Right lobe of liver (tissue), 6 donors: ENCODE measurements around the gene ACSF2. TPM values are rescaled to one million over a fixed set of nuclear protein-coding genes. Genes with fewer than 3 reads are reported as not detected.

ENCODE experiments used
- ATAC-seq, 4 donors: fragments of 200-7000 bp; cut with Tn5 transposase; one replicate each; pipeline ENCODE4 v1.9.1; 2020; ENCODE audit warnings: mild to moderate bottlenecking in 4 of 4, moderate library complexity in 4 of 4
- DNase-seq, 3 donors: peaks; one replicate each; pipeline ENCODE4 v3.0.0-alpha.2; 2020
- H3K27ac ChIP-seq, 3 donors: fragments of 200-600 bp; one replicate each; pipeline ENCODE4 v1.8.0; 2022
- H3K27me3 ChIP-seq, 2 donors: fragments of 200-600 bp; one replicate each; pipeline ENCODE4 v1.8.0; 2022
- H3K36me3 ChIP-seq, 4 donors: fragments of 200-600 bp; sonication (generic) in 1 of 4; one replicate each; pipeline versions ENCODE4 v1.5.1 to v1.8.0; 2017 to 2022; ENCODE audit warnings: control low read depth in 1 of 4
- H3K4me1 ChIP-seq, 4 donors: fragments of 200-600 bp; sonication (generic) in 1 of 4; one replicate each; pipeline versions ENCODE4 v1.5.1 to v1.8.0; 2017 to 2022; ENCODE audit warnings: control low read depth in 1 of 4
- H3K4me3 ChIP-seq, 3 donors: fragments of 200-600 bp; one replicate each; pipeline ENCODE4 v1.8.0; 2022
- H3K9me3 ChIP-seq, 4 donors: fragments of 200-600 bp; sonication (generic) in 1 of 4; one replicate each; pipeline versions ENCODE4 v1.5.1 to v1.8.0; 2017 to 2022; ENCODE audit warnings: control low read depth in 1 of 4
- CTCF ChIP-seq, 4 donors: fragments of 200-600 bp in 3 of 4; fragments of 450-650 bp in 1 of 4; IDR thresholded peaks; one replicate each; pipeline versions ENCODE4 v1.5.1 to v1.8.0; 2016 to 2022; ENCODE audit warnings: antibody characterized with exemption in 4 of 4, mild to moderate bottlenecking in 2 of 4
- POLR2A ChIP-seq: fragments of 450-650 bp; IDR thresholded peaks from one replicate; pipeline ENCODE4 v1.6.1; 2017; ENCODE audit warnings: antibody characterized with exemption, mild to moderate bottlenecking
- WGBS: methylation state at CpG from one replicate; pipeline ENCODE4 v1.1.6; 2018; ENCODE audit warnings: low coverage, low lambda C conversion rate; ENCODE audit not compliant: insufficient coverage; ENCODE audit errors: missing lambda C conversion rate; 5-methylcytosine and 5-hydroxymethylcytosine counted together
- intact Hi-C, 2 donors: fragments of 100-400 bp; cut with DNase I; formaldehyde crosslinking; loops; one replicate each; pipeline versions ENCODE4 v1.11.2 to v1.14.1; 2022
- total RNA-seq, 6 experiments: library from RNA; depleted of rRNA in 2 of 6; stranded (reverse); fragments of >200 nt in 2 of 6; fragmentation: NEBNext Ultra II Directional in 3 of 6; extraction: Animal tissue kit (Norgen Biotek cat#: 25700) in 3 of 6; gene quantifications; one replicate each; pipeline versions ENCODE4 v1.1.0 to v1.2.4, GENCODE V29; 2016 to 2023
- donor health status: DM: no; HTN: yes; CAD: no.
- donor health status: DM: no; HTN: no; CAD: no.
- donor health status: DM: no; HTN: no; CAD: no.
- donor health status: DM: no; HTN: yes; CAD: no.
- donor health status: DM: no; HTN: yes; CAD: no.

ACSF2 gene
- total RNA-seq, 6 experiments from 2014 or later: 25.1 to 60.9 (median 36.9) TPM

- no peaks in the 10 kb centered on the region for H3K27me3 ChIP-seq
- DNase-seq: no peak
- no peaks in the 10 kb centered on the region for H3K9me3 ChIP-seq
- no peak overlapping the region for H3K4me3 ChIP-seq
- H3K36me3 ChIP-seq: peaks cover 0 to 21% (median 8%) of the 10 kb centered on the region in 4 donors
- intact Hi-C loops: loop anchor here in 1 of 2 donors (10.0 kb wide), 1 partner anchor 133 kb away; no protein-coding TSS in a partner anchor
- TF ChIP-seq POLR2A: no peak
- TF ChIP-seq CTCF (IDR thresholded peaks at IDR 0.05): no peak
- peaks cover 0 to 4% (median 2%) of the 10 kb centered on the region in 4 donors for H3K4me1 ChIP-seq
- WGBS: 91% methylated on average over 5 of the region's 17 CpGs
- H3K27ac ChIP-seq: no peak overlapping the region
- no peak for ATAC-seq
Observed at GRCh38 chr17:50487213-50488096, 61.4 kb downstream of the ACSF2 start.

DNA sequence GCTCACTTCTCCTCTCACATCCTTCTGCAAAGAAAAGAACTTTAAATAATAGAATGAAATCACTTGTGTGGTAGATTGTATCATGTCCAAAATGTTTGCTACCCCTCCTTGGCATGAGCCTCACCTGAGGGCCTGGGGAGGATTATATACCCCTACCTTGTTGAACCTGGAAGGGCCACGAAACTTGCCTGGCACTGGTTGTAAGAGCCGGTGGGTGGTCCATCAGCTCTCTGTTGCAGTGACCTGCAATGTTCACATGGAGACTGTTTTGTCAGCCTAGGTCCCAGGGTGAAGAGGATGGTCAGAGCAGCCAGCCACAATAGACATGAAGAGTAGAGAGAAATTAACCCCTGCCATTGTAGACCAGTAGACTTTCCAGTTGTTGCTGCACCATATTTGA lies 62.9 kb downstream of the ACSF2 start:
- H3K9me3 ChIP-seq: no peaks in the 10 kb centered on the region

GRCh38 chr17:50491505-50491904 lies 65.5 kb downstream of the ACSF2 start:
- no peak for DNase-seq
- Histone ChIP-seq H3K9me3 (no peaks in the 10 kb centered on the region), H3K36me3 (no peaks in the 10 kb centered on the region), H3K4me3 (no peak overlapping the region), H3K4me1 (no peaks in the 10 kb centered on the region), H3K27me3 (no peaks in the 10 kb centered on the region), H3K27ac (no peak overlapping the region)
- WGBS: 21% methylated on average over 1 of the region's 1 CpG
- intact Hi-C loops: no loop called here
- no peak for ATAC-seq
- no peak for TF ChIP-seq CTCF (IDR thresholded peaks at IDR 0.05)
- TF ChIP-seq POLR2A: no peak

More for the DNA sequence above, 62.9 kb downstream of the ACSF2 start:
- peaks cover 0 to 16% (median 8%) of the 10 kb centered on the region in 4 donors for H3K36me3 ChIP-seq
- H3K4me3 ChIP-seq: no peak overlapping the region
- ATAC-seq (no peak), DNase-seq (no peak)
- no peak overlapping the region for H3K27ac ChIP-seq
- H3K4me1 ChIP-seq: no peaks in the 10 kb centered on the region
- no peaks in the 10 kb centered on the region for H3K27me3 ChIP-seq
- intact Hi-C loops: loop anchor here in 1 of 2 donors (10.0 kb wide), 1 partner anchor 134 kb away; no protein-coding TSS in a partner anchor
- no peak for TF ChIP-seq POLR2A
- no peak for TF ChIP-seq CTCF (IDR thresholded peaks at IDR 0.05)
- no CpG with 5 or more reads among the region's 2 CpGs for WGBS

- Histone ChIP-seq H3K4me3 (no peak overlapping the region), H3K4me1 (no peaks in the 10 kb centered on the region), H3K27ac (no peak overlapping the region), H3K27me3 (no peaks in the 10 kb centered on the region), H3K9me3 (no peaks in the 10 kb centered on the region), H3K36me3 (no peaks in the 10 kb centered on the region)
- DNase-seq (no peak), ATAC-seq (no peak)
- TF ChIP-seq POLR2A (no peak), CTCF (IDR thresholded peaks at IDR 0.05) (no peak)
- WGBS: 89% methylated on average over 8 of the region's 8 CpGs
- intact Hi-C loops: no loop called here
Observed at GRCh38 chr17:50492214-50492613, 66.2 kb downstream of the ACSF2 start.
